Astrocyte (in vitro differentiated cells and primary cell): ENCODE data around the gene WBP1L. TPM values are rescaled to one million over a fixed set of nuclear protein-coding genes. Genes with fewer than 3 reads are reported as not detected.

ENCODE experiments used
- DNase-seq: peaks from one replicate; pipeline ENCODE4 v3.0.0-alpha.2; 2010; ENCODE audit warnings: low read depth
- FAIRE-seq: peaks from 2 replicates; lab custom pipeline; 2011; peaks lifted over from hg19 to GRCh38; lab: Jason Lieb, UNC
- H2AFZ ChIP-seq: 2 replicates; pipeline ENCODE4 v1.6.0; 2012; ENCODE audit warnings: low read depth, low read length, inconsistent platforms
- H3K27ac ChIP-seq: 2 replicates; pipeline ENCODE4 v1.5.1; 2011; ENCODE audit warnings: low read depth, low read length, inconsistent platforms
- H3K27me3 ChIP-seq: 2 replicates; pipeline ENCODE4 v1.6.0; 2011; ENCODE audit warnings: low read length, inconsistent platforms; ENCODE audit not compliant: insufficient read depth
- H3K36me3 ChIP-seq: 2 replicates; pipeline ENCODE4 v1.5.1; 2011; ENCODE audit warnings: low read length, inconsistent platforms; ENCODE audit not compliant: insufficient read depth
- H3K4me1 ChIP-seq: 2 replicates; pipeline ENCODE4 v1.5.1; 2011; ENCODE audit warnings: low read length, inconsistent platforms; ENCODE audit not compliant: insufficient read depth
- H3K4me2 ChIP-seq: 2 replicates; pipeline ENCODE4 v1.6.0; 2012; ENCODE audit warnings: low read length, inconsistent platforms
- H3K4me3 ChIP-seq: 2 replicates; pipeline ENCODE4 v1.5.1; 2011; ENCODE audit warnings: low read depth, mild to moderate bottlenecking, low read length, inconsistent platforms; ENCODE audit not compliant: insufficient read depth
- H3K79me2 ChIP-seq: 2 replicates; pipeline ENCODE4 v1.6.0; 2012; ENCODE audit warnings: mild to moderate bottlenecking, low read length, inconsistent platforms; ENCODE audit not compliant: insufficient read depth
- H3K9ac ChIP-seq: 2 replicates; pipeline ENCODE4 v1.6.0; 2012; ENCODE audit warnings: mild to moderate bottlenecking, low read length, inconsistent platforms
- H3K9me3 ChIP-seq: 2 replicates; pipeline ENCODE4 v1.5.1; 2012; ENCODE audit warnings: low read depth, mild to moderate bottlenecking, low read length, inconsistent platforms; ENCODE audit not compliant: insufficient read depth
- H4K20me1 ChIP-seq: 2 replicates; pipeline ENCODE4 v1.6.0; 2012; ENCODE audit warnings: low read length, inconsistent platforms; ENCODE audit not compliant: insufficient read depth
- H3K27ac Mint-ChIP-seq: one replicate; pipeline ENCODE4 v1.8.0; 2021; ENCODE audit warnings: mild to moderate bottlenecking, mixed read lengths; ENCODE audit not compliant: unreplicated experiment
- H3K27me3 Mint-ChIP-seq: one replicate; pipeline ENCODE4 v1.8.0; 2021; ENCODE audit warnings: low read depth, mixed read lengths; ENCODE audit not compliant: unreplicated experiment
- H3K36me3 Mint-ChIP-seq: one replicate; pipeline ENCODE4 v1.8.0; 2021; ENCODE audit warnings: low read depth, mixed read lengths; ENCODE audit not compliant: unreplicated experiment
- H3K4me1 Mint-ChIP-seq: one replicate; pipeline ENCODE4 v1.8.0; 2021; ENCODE audit warnings: low read depth, mixed read lengths; ENCODE audit not compliant: unreplicated experiment
- H3K4me3 Mint-ChIP-seq: one replicate; pipeline ENCODE4 v1.8.0; 2021; ENCODE audit warnings: mild to moderate bottlenecking, moderate library complexity, mixed read lengths; ENCODE audit not compliant: unreplicated experiment
- H3K9me3 Mint-ChIP-seq: one replicate; pipeline ENCODE4 v1.8.0; 2021; ENCODE audit warnings: mild to moderate bottlenecking, mixed read lengths; ENCODE audit not compliant: unreplicated experiment
- EZH2 ChIP-seq: IDR thresholded peaks from 2 replicates; pipeline ENCODE4 v1.6.1; 2012; ENCODE audit warnings: mild to moderate bottlenecking, low read length, inconsistent platforms; ENCODE audit not compliant: insufficient read depth
- total RNA-seq: library from RNA; stranded (reverse); gene quantifications from 2 replicates; pipeline ENCODE4 v1.2.1, GENCODE V29; 2021
- TF ChIP-seq, protein P1 (sequence below): IDR thresholded peaks from 2 replicates; pipeline ENCODE4 v1.5.1; 2011; ENCODE audit warnings: low read depth, mild to moderate bottlenecking, inconsistent platforms, low read length, moderate library complexity; ENCODE audit not compliant: insufficient read depth

WBP1L gene
- total RNA-seq, 1 donor from 2014 or later: 73.6 TPM

- H3K4me3 Mint-ChIP-seq: no peak overlapping the region
- Histone ChIP-seq H3K9ac (no peak overlapping the region), H3K4me1 (no peaks in the 10 kb centered on the region), H3K79me2 (peaks cover 3% of the 10 kb centered on the region), H3K9me3 (no peaks in the 10 kb centered on the region), H3K27ac (no peak overlapping the region), H3K4me2 (no peak overlapping the region), H3K4me3 (no peak overlapping the region), H3K36me3 (peaks cover 13% of the 10 kb centered on the region), H3K27me3 (no peaks in the 10 kb centered on the region), H4K20me1 (no peaks in the 10 kb centered on the region), H2AFZ (no peak overlapping the region)
- TF ChIP-seq, protein P1, sequence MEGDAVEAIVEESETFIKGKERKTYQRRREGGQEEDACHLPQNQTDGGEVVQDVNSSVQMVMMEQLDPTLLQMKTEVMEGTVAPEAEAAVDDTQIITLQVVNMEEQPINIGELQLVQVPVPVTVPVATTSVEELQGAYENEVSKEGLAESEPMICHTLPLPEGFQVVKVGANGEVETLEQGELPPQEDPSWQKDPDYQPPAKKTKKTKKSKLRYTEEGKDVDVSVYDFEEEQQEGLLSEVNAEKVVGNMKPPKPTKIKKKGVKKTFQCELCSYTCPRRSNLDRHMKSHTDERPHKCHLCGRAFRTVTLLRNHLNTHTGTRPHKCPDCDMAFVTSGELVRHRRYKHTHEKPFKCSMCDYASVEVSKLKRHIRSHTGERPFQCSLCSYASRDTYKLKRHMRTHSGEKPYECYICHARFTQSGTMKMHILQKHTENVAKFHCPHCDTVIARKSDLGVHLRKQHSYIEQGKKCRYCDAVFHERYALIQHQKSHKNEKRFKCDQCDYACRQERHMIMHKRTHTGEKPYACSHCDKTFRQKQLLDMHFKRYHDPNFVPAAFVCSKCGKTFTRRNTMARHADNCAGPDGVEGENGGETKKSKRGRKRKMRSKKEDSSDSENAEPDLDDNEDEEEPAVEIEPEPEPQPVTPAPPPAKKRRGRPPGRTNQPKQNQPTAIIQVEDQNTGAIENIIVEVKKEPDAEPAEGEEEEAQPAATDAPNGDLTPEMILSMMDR: peak; percentile 81
- no peak for TF ChIP-seq EZH2
- H3K27ac Mint-ChIP-seq: no peak overlapping the region
- no peak for FAIRE-seq
- H3K9me3 Mint-ChIP-seq: no peaks in the 10 kb centered on the region
- DNase-seq: peak; percentile 42
- H3K4me1 Mint-ChIP-seq: peaks cover 3% of the 10 kb centered on the region
- peaks cover 24% of the 10 kb centered on the region for H3K36me3 Mint-ChIP-seq
- no peaks in the 10 kb centered on the region for H3K27me3 Mint-ChIP-seq
Observed at GRCh38 chr10:102729029-102730026, 14.4 kb upstream of the WBP1L start.

DNA sequence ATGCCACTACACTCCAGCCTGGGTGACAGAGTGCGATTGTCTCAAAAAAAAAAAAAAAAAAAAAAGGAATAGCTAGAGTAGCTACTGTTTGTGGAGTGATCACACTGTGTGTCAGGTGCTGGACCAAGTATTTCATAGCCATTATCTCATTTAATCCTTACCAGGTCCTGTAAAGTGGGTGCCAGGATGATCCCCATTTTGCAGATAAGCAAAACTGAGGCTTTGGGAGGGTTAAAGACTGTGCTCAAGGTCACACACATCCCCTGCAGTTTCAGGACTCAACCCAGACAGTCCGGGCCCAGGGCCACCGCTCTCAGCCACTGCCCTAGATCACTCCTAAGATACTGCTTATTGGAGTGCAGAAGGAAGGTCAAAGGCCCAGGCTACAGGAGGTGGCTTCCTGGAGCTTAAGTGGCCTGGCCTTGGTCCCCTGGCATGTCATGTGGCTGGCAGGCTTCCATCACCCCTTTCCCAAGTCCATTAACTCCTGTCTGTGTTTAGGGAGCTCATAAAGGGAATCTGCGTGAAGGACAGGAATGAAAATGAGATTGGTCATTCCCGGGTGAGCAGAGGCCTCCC, 12.4 kb upstream of the WBP1L start:
- Mint-ChIP-seq H3K27me3 (no peaks in the 10 kb centered on the region), H3K27ac (no peak overlapping the region), H3K9me3 (no peaks in the 10 kb centered on the region)

More for the DNA sequence above, 12.4 kb upstream of the WBP1L start:
- H3K36me3 ChIP-seq: peaks cover 13% of the 10 kb centered on the region
- no peak for DNase-seq
- Mint-ChIP-seq H3K36me3 (peaks cover 26% of the 10 kb centered on the region), H3K4me3 (no peak overlapping the region), H3K4me1 (peaks cover 3% of the 10 kb centered on the region)
- H3K4me2 ChIP-seq: no peak overlapping the region
- no peaks in the 10 kb centered on the region for H3K79me2 ChIP-seq
- no peak overlapping the region for H3K4me3 ChIP-seq
- H3K27ac ChIP-seq: no peak overlapping the region
- no peaks in the 10 kb centered on the region for H3K27me3 ChIP-seq
- no peaks in the 10 kb centered on the region for H3K4me1 ChIP-seq
- TF ChIP-seq EZH2: no peak
- TF ChIP-seq, protein P1: no peak
- H2AFZ ChIP-seq: no peak overlapping the region
- H4K20me1 ChIP-seq: no peaks in the 10 kb centered on the region
- no peak for FAIRE-seq
- H3K9ac ChIP-seq: no peak overlapping the region
- no peaks in the 10 kb centered on the region for H3K9me3 ChIP-seq
